Measurements from ENCODE around the gene TMEM9. TPM values are rescaled to one million over a fixed set of nuclear protein-coding genes. Genes with fewer than 3 reads are reported as not detected.

Gene TMEM9
- 10 to 100 TPM; 19.7 to 20.5 TPM for total RNA-seq

DNA sequence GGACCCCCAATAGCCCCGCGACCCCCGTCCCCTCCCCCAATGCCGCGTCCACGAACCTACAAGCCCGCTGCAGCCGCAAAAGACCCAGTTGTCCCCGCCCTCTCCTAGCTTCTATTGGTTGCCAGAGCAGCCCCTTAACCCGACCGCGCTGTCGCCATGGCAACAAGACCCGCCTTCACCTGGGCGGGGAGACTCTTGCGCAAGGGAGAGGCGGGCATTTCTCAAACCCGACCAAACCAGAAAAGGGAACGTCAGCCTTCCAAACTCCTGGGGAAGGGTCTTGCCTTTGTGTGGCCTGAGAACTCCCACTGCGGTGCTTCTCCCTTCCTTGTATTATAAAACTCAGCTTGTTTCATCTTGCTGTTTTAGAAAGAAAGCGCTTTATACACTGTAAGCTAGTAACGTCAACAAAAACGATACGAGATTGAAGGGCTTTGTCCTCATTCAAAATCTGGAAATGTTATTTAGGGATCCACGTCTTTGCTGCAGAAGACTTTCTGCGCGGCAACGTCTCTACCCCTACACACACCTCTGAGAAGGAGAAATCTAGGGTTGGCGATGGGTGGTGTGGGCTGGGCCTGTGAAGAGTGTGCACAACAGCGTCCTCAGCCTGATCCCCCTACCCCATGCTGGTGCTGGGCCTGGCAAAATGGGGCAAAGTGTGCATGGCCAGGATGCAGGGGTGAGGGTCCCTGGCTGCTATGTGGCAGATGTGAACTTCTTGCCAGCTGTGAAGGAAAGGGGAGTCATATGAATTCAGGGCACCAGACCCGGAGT lies at the start of gene TMEM9:
TSS of gene TMEM9 (minus strand) at position 86 of the 777 bp plus-strand sequence. CDS start 551 bp downstream, outside the sequence.
- H3K27me3 Mint-ChIP-seq (ENCODE audit: low read depth): no peaks in the 10 kb centered on the region
- H3K36me3 Mint-ChIP-seq (ENCODE audit: low read depth): no peaks in the 10 kb centered on the region
- DNase-seq: peak; percentile 99
- CTCF ChIA-PET: interaction anchor here (0.6 to 2.2 kb wide), 4 partner anchors 16 to 218 kb away, joined by 3 to 5 read pairs (median 4); no protein-coding TSS in a partner anchor
- intact Hi-C loops (cut with micrococcal nuclease): loop anchor here (1.0 kb wide), 2 partner anchors 16 to 69 kb away; no protein-coding TSS in a partner anchor
- no peaks in the 10 kb centered on the region for H3K9me3 Mint-ChIP-seq
- H3K4me3 Mint-ChIP-seq: peak within 1 kb of the TSS; percentile 80
- peak within 1 kb of the TSS; percentile 73 for H3K27ac Mint-ChIP-seq
- peaks cover 19% of the 10 kb centered on the region for H3K4me1 Mint-ChIP-seq (ENCODE audit: low read depth)

DNA sequence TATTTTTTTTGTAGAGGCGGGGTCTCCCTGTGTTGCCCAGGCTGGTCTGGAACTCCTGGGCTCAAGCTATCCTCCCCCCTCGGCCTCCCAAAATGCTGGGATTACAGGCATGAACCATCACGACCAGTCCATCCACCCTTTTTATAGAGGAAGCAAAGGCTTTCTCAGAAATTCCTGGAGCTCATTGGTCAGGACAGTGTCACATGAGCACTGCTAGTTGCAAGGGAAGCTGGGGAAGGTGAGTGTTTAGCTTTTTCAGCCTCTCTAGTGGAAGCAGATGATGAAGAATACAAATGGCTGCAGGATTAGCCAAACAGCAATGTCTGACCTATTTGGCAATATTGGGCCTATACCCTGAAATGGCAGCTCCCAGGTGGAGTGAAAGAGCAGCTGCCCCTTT lies 44.3 kb upstream of the TMEM9 start:
- intact Hi-C loops (cut with micrococcal nuclease): no loop called here
- Mint-ChIP-seq H3K9me3 (no peaks in the 10 kb centered on the region), H3K4me1 (ENCODE audit: low read depth) (no peaks in the 10 kb centered on the region), H3K27ac (no peak overlapping the region), H3K4me3 (no peak overlapping the region), H3K36me3 (ENCODE audit: low read depth) (no peaks in the 10 kb centered on the region), H3K27me3 (ENCODE audit: low read depth) (no peaks in the 10 kb centered on the region)
- DNase-seq: no peak
- CTCF ChIA-PET: interaction anchor here (0.6 to 1.2 kb wide), 2 partner anchors 24 to 176 kb away, joined by 3 to 6 read pairs; no protein-coding TSS in a partner anchor

DNA sequence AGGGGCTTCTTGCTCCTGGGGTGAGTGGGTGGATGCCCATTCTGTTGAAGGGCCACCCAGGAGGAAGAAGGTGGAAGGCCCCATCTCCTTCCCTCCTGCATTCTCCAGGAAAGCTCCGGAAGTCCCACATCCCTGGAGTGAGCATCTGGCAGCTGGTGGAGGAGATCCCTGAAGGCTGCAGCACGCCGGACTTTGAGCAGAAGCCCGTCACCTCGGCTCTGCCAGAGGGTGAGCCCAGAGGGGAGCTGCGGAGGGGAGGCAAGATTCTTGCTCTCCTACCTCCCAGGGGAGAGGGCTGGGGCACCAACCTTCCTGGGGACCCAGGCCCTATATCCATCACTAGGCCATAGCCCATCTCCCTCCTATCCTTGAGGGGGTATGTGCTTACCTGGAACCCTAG lies 39.8 kb upstream of the TMEM9 start:
- Mint-ChIP-seq H3K4me1 (ENCODE audit: low read depth) (no peaks in the 10 kb centered on the region), H3K4me3 (no peak overlapping the region), H3K9me3 (no peaks in the 10 kb centered on the region), H3K36me3 (ENCODE audit: low read depth) (no peaks in the 10 kb centered on the region), H3K27ac (no peak overlapping the region), H3K27me3 (ENCODE audit: low read depth) (peaks cover 4% of the 10 kb centered on the region)
- no peak for DNase-seq
- CTCF ChIA-PET: interaction anchor here (0.8 kb wide), 1 partner anchor 9 kb away, joined by 3 read pairs; no protein-coding TSS in a partner anchor
- intact Hi-C loops (cut with micrococcal nuclease): no loop called here

DNA sequence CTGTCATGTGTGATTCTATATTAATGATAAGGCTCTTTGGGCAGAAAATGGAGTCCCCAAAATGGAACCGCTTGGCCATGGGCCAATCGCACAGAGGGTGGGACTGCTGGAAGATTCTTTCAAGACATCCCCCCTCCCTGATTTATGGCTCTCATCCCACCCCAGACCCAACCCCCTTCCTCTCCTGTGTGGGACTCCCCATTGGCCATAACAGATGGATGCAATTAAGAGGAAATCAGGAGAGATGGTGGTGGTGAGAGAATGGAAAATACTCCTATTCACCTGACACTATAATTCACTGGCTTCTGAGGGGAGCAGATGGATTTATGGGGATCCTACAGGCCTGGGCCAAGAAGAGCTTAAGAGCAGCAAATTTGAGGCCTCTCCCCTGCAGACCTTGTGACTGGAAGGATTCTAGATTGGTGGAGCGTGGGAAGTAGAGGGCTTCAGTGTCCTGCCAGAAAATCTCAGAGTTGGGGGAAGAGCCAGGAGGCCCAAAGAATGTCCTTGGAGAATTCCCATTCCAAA lies 38.1 kb upstream of the TMEM9 start:
- Mint-ChIP-seq H3K4me1 (ENCODE audit: low read depth) (no peaks in the 10 kb centered on the region), H3K4me3 (no peak overlapping the region), H3K36me3 (ENCODE audit: low read depth) (no peaks in the 10 kb centered on the region), H3K9me3 (no peaks in the 10 kb centered on the region), H3K27me3 (ENCODE audit: low read depth) (peaks cover 4% of the 10 kb centered on the region), H3K27ac (no peak overlapping the region)
- no peak for DNase-seq
- CTCF ChIA-PET: no interaction called here
- intact Hi-C loops (cut with micrococcal nuclease): no loop called here

DNA sequence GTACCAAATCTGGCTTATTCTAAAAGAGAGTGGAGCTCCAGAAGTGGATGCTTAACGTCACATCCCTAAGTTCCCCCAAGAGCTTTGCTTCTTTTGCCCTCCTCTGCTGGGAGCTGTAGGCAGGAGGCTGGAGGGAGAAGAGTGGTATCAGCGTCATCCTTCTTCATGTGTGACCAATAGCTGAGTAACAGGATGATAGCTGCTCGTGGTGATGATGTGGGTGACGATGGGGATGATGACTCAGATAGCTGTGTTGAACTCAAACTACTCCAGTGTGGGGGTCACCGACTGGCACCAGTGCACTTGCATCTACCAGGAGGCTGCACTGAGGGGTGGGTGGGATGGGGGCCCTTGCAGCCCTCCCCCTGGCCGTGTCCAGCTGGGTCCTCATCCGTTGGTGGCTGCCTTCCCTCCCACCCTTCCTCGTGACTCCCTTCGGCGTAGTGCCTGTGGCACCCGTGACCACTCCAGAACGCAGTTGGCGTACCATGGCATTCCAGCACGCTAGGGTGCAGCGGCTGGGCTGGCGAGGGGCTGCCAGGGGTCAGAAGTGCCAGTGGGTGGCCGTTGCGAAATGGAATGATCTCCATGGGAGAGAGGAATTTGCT lies 37.5 kb upstream of the TMEM9 start:
- DNase-seq: peak; percentile 53

DNA sequence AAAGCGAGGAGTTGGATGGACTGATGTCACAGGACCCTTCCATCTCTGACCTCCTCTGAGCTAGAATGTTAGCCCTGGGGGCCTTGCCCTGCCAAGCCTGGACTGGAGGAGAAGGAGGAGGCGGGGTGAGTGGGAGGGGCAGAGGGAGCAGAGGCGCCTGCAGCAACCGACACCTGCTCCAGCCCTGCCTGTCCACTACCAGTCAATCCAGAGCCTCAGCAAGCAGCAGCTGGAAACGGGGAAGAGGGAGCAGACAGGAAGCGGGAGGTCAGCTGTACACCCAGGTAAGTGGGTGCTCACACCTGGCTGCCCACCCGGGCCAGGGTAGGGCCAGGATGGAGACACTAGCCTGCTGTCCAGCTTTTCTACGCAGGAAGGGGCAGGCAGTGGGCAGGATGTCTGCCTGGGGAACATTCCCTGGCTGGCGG lies 36.4 kb upstream of the TMEM9 start, which contains the start of gene IGFN1:
TSS of gene IGFN1 (plus strand) at position 201 of the 428 bp plus-strand sequence. CDS start 2,470 bp downstream, outside the sequence.
- CTCF ChIA-PET: no interaction called here
- DNase-seq: no peak
- H3K9me3 Mint-ChIP-seq: no peaks in the 10 kb centered on the region
- peaks cover 4% of the 10 kb centered on the region for H3K27me3 Mint-ChIP-seq (ENCODE audit: low read depth)
- no peaks in the 10 kb centered on the region for H3K36me3 Mint-ChIP-seq (ENCODE audit: low read depth)
- H3K27ac Mint-ChIP-seq: no peak within 1 kb of the TSS
- intact Hi-C loops (cut with micrococcal nuclease): loop anchor here (1.0 kb wide), 1 partner anchor 19 kb away; no protein-coding TSS in a partner anchor
- no peaks in the 10 kb centered on the region for H3K4me1 Mint-ChIP-seq (ENCODE audit: low read depth)
- H3K4me3 Mint-ChIP-seq: no peak within 1 kb of the TSS

More for the DNA sequence above, 37.5 kb upstream of the TMEM9 start:
- Mint-ChIP-seq H3K36me3 (ENCODE audit: low read depth) (no peaks in the 10 kb centered on the region), H3K4me1 (ENCODE audit: low read depth) (no peaks in the 10 kb centered on the region), H3K4me3 (no peak overlapping the region), H3K27me3 (ENCODE audit: low read depth) (peaks cover 4% of the 10 kb centered on the region), H3K27ac (no peak overlapping the region), H3K9me3 (no peaks in the 10 kb centered on the region)
- intact Hi-C loops (cut with micrococcal nuclease): loop anchor here (1.0 kb wide), 1 partner anchor 20 kb away; no protein-coding TSS in a partner anchor
- CTCF ChIA-PET: no interaction called here

DNA sequence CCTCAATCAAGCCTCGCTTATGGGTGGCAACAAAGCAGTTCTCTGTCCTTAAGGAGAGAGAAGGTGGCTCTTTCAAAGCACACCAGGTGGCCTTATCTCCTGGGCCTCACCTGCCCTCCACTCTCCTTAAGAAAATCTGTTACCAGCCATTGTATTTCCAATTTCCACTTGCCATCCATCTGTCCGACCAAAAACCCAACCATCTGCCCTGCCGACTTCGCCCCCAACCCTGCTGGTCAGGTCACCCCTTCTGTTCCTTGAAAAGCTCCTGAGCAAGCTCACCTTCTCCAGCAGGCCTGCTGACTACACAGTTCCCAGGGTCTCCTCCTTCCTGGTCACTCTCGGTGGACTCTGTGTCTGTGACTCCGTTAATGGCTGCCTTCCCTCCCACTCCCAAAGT lies 35.7 kb upstream of the TMEM9 start:
- peaks cover 4% of the 10 kb centered on the region for H3K27me3 Mint-ChIP-seq (ENCODE audit: low read depth)
- no peaks in the 10 kb centered on the region for H3K9me3 Mint-ChIP-seq
- intact Hi-C loops (cut with micrococcal nuclease): no loop called here
- H3K27ac Mint-ChIP-seq: no peak overlapping the region
- H3K36me3 Mint-ChIP-seq (ENCODE audit: low read depth): no peaks in the 10 kb centered on the region
- H3K4me1 Mint-ChIP-seq (ENCODE audit: low read depth): no peaks in the 10 kb centered on the region
- CTCF ChIA-PET: no interaction called here
- H3K4me3 Mint-ChIP-seq: no peak overlapping the region
- DNase-seq: no peak

DNA sequence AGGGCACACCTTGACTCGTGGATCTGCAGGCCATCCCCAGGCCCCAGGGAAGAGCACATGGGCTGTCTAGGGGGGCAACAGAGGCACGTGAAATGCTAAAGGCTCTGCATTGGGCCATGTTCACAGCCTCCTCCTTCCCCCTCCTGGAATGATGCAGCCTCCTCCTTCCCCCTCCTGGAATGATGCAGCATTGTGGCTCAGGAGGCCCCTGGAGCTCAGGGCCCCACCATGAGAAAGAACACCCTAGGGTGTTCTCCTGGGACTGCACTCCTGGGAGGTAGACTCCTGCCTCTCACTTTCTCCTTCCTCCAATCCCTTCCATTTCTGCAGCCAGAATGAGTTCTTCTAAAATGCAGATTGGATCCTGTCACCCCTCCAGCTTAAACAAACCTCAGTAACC lies 34.8 kb upstream of the TMEM9 start:
- H3K9me3 Mint-ChIP-seq: no peaks in the 10 kb centered on the region
- intact Hi-C loops (cut with micrococcal nuclease): no loop called here
- CTCF ChIA-PET: no interaction called here
- no peak overlapping the region for H3K4me3 Mint-ChIP-seq
- peaks cover 7% of the 10 kb centered on the region for H3K27me3 Mint-ChIP-seq (ENCODE audit: low read depth)
- DNase-seq: no peak
- no peaks in the 10 kb centered on the region for H3K4me1 Mint-ChIP-seq (ENCODE audit: low read depth)
- H3K36me3 Mint-ChIP-seq (ENCODE audit: low read depth): no peaks in the 10 kb centered on the region
- H3K27ac Mint-ChIP-seq: no peak overlapping the region

DNA sequence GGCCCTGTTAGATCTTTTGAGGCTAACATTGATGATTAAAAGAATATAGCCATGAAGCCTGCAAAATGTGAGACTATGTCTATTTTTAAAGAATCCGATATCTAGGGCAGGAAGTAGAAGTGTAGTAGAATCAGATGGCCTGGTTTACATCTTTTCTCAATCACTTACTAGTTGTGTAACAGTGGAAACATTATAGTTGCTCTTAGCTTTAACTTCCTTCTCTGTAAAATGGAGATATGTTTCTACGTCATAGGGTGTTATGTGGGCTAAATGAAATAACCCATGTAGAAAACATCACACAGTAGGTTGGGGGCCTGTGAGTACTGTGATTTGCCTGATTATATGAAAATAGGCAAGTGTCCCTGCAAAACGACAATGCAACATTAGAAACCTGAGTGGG lies 31.9 kb upstream of the TMEM9 start:
- CTCF ChIA-PET: interaction anchor here (1.9 kb wide), 1 partner anchor 37 kb away, joined by 4 read pairs; no protein-coding TSS in a partner anchor
- no peaks in the 10 kb centered on the region for H3K9me3 Mint-ChIP-seq
- H3K4me1 Mint-ChIP-seq (ENCODE audit: low read depth): no peaks in the 10 kb centered on the region
- no peak overlapping the region for H3K27ac Mint-ChIP-seq
- H3K27me3 Mint-ChIP-seq (ENCODE audit: low read depth): peaks cover 10% of the 10 kb centered on the region
- intact Hi-C loops (cut with micrococcal nuclease): no loop called here
- H3K4me3 Mint-ChIP-seq: no peak overlapping the region
- no peak for DNase-seq
- no peaks in the 10 kb centered on the region for H3K36me3 Mint-ChIP-seq (ENCODE audit: low read depth)

DNA sequence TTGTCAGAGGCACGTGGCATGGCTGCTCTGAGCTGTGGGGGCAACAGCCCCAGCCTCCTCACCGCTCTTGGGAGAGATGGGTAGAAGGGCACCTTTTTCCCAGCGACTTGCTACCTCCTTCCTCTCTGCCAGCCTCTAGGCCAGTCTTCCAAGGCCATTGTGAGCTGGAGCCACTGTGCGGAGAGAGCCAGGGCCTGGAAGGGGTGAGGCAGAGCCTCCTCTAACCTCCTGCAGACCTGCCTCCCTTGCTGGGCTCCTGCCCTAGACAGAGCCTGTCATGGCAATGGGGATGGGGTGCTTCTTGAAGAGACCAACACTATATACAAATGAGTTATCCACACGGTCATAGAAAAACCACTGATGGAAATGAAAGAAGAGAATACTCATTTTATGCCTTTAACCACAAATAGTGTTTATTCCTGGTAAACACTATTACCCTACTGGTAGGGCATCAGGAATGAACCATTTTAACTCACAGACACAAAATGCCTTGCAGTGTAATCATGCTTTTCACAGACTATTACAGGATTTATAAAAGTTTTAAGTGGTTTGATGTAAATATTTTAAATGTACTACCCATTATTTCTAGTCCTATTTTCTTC lies 31.4 kb upstream of the TMEM9 start:
- DNase-seq: no peak
- no peaks in the 10 kb centered on the region for H3K36me3 Mint-ChIP-seq (ENCODE audit: low read depth)
- no peak overlapping the region for H3K4me3 Mint-ChIP-seq
- CTCF ChIA-PET: interaction anchor here (1.9 kb wide), 1 partner anchor 37 kb away, joined by 4 read pairs; no protein-coding TSS in a partner anchor
- H3K27me3 Mint-ChIP-seq (ENCODE audit: low read depth): peaks cover 8% of the 10 kb centered on the region
- no peaks in the 10 kb centered on the region for H3K4me1 Mint-ChIP-seq (ENCODE audit: low read depth)
- no peaks in the 10 kb centered on the region for H3K9me3 Mint-ChIP-seq
- intact Hi-C loops (cut with micrococcal nuclease): loop anchor here (1.0 kb wide), 1 partner anchor 36 kb away; no protein-coding TSS in a partner anchor
- no peak overlapping the region for H3K27ac Mint-ChIP-seq

DNA sequence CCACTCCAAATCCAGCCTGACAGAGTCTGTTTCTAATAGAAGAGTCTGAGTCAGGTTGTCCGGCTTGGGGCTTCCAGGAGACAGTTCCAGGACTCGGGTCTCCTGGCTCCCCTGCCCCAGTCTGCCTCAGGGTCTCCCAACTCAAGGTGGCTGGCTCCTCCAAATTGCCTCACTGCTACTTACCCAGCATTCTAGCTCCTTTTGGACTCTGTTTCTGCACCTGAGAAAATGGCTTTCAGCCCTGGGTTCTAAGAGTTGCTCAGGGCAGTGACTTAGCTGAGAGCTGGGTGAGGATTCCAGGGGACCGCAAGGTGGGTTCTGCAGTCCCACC lies 30.8 kb upstream of the TMEM9 start:
- no peaks in the 10 kb centered on the region for H3K36me3 Mint-ChIP-seq (ENCODE audit: low read depth)
- H3K27me3 Mint-ChIP-seq (ENCODE audit: low read depth): peaks cover 10% of the 10 kb centered on the region
- no peaks in the 10 kb centered on the region for H3K9me3 Mint-ChIP-seq
- no peak overlapping the region for H3K4me3 Mint-ChIP-seq
- H3K4me1 Mint-ChIP-seq (ENCODE audit: low read depth): no peaks in the 10 kb centered on the region
- intact Hi-C loops (cut with micrococcal nuclease): loop anchor here (1.0 kb wide), 1 partner anchor 36 kb away; no protein-coding TSS in a partner anchor
- no peak for DNase-seq
- CTCF ChIA-PET: interaction anchor here (1.1 kb wide), 1 partner anchor 35 kb away, joined by 6 read pairs; no protein-coding TSS in a partner anchor
- H3K27ac Mint-ChIP-seq: no peak overlapping the region

Data from activated naive CD4-positive, alpha-beta T cell treated with anti-CD3 and anti-CD28 coated beads for 36 hours (primary cell).